Panc1 (cell line): ENCODE data around the gene PPP1R3C. TPM values are rescaled to one million over a fixed set of nuclear protein-coding genes. Genes with fewer than 3 reads are reported as not detected.

Experiments used
- ATAC-seq: fragments of 200-7000 bp; cut with Tn5 transposase; 2 replicates; pipeline ENCODE4 v1.9.1; 2020; ENCODE audit warnings: mild to moderate bottlenecking, moderate library complexity
- BruUV-seq: library from RNA; stranded (reverse); fragments of 400-500 nt; replicated peaks from 2 replicates; lab custom pipeline; 2021; lab: Mats Ljungman, UMichigan
- CTCF ChIA-PET: fragments of 300-600 bp; sonication (Branson Sonifier 250); formaldehyde crosslinking; loops from one replicate; lab custom pipeline; 2022; ENCODE audit warnings: antibody characterized with exemption; lab: Charles Lee
- POLR2A ChIA-PET: fragments of 300-600 bp; sonication (Branson Sonifier 250); formaldehyde crosslinking; loops from one replicate; lab custom pipeline; 2022; ENCODE audit warnings: antibody characterized with exemption; lab: Charles Lee
- DNase-seq: peaks from one replicate; pipeline ENCODE4 v3.0.0-alpha.2; 2010; ENCODE audit warnings: low read depth, low spot score
- H3K27ac ChIP-seq: 2 replicates; pipeline ENCODE4 v1.5.1; 2011; ENCODE audit warnings: mild to moderate bottlenecking, low read length, inconsistent platforms
- H3K27me3 ChIP-seq: fragments of 200-500 bp; sonication (Bioruptor generic); 2 replicates; pipeline ENCODE4 v1.6.0; 2014; ENCODE audit warnings: low read length, inconsistent platforms; ENCODE audit not compliant: control insufficient read depth, insufficient read depth
- H3K36me3 ChIP-seq: fragments of 200-500 bp; sonication (Bioruptor generic); 2 replicates; pipeline ENCODE4 v1.5.1; 2014; ENCODE audit warnings: inconsistent platforms, mild to moderate bottlenecking, low read length, moderate library complexity; ENCODE audit not compliant: control insufficient read depth, insufficient read depth
- H3K4me1 ChIP-seq: 2 replicates; pipeline ENCODE4 v1.5.1; 2011; ENCODE audit warnings: inconsistent platforms, mild to moderate bottlenecking, low read length, moderate library complexity; ENCODE audit not compliant: control insufficient read depth, insufficient read depth
- H3K4me3 ChIP-seq, 2 experiments: 2 replicates each; pipeline ENCODE4 v1.5.1; 2011 to 2012; ENCODE audit warnings: low read depth in 2 of 2, low read length in 2 of 2, mild to moderate bottlenecking in 2 of 2, inconsistent platforms in 1 of 2, moderate library complexity in 1 of 2
- H3K9me3 ChIP-seq: fragments of 200-500 bp; sonication (Bioruptor generic); 2 replicates; pipeline ENCODE4 v1.5.1; 2014; ENCODE audit warnings: low read depth, mild to moderate bottlenecking, inconsistent platforms, low read length, moderate library complexity; ENCODE audit not compliant: control insufficient read depth, insufficient read depth
- POLR2AphosphoS5 ChIP-seq: IDR thresholded peaks from 2 replicates; pipeline ENCODE4 v1.6.1; 2012; ENCODE audit warnings: mild to moderate bottlenecking, low read depth, low read length, moderate library complexity
- SIN3A ChIP-seq: IDR thresholded peaks from 2 replicates; pipeline ENCODE4 v1.6.1; 2012; ENCODE audit warnings: low read depth, mild to moderate bottlenecking, low read length, moderate library complexity, borderline replicate concordance; ENCODE audit not compliant: insufficient read depth
- TCF7L2 ChIP-seq: IDR thresholded peaks from 2 replicates; pipeline ENCODE4 v1.6.1; 2011; ENCODE audit warnings: mild to moderate bottlenecking, low read depth, low read length, inconsistent platforms
- in situ Hi-C: cut with HindIII; loops from 2 replicates; pipeline ENCODE4 v1.10.0; 2016; ENCODE audit warnings: low sequenced_read_pairs, low pct_unique_long_range_greater_than_20kb
- intact Hi-C: fragments of 100-400 bp; cut with micrococcal nuclease; formaldehyde crosslinking; loops from one replicate; pipeline ENCODE4 v1.10.0; 2022; ENCODE audit not compliant: unreplicated experiment
- total RNA-seq: library from RNA; stranded (reverse); gene quantifications from one replicate; pipeline ENCODE4 v1.2.1, GENCODE V29; 2021; ENCODE audit not compliant: unreplicated experiment
- TF ChIP-seq, protein P1 (sequence below): fragments of 450-650 bp; IDR thresholded peaks from 2 replicates; pipeline ENCODE4 v1.5.1; 2017; ENCODE audit warnings: mild to moderate bottlenecking
- TF ChIP-seq, protein P2 (sequence below), 2 experiments: IDR thresholded peaks; 2 replicates each; pipeline ENCODE4 v1.6.1; 2011 to 2012; ENCODE audit warnings: low read depth in 2 of 2, control low read depth in 1 of 2, low read length in 1 of 2, mild to moderate bottlenecking in 1 of 2, moderate library complexity in 1 of 2; ENCODE audit not compliant: insufficient read depth in 1 of 2

Gene PPP1R3C
- total RNA-seq, 1 experiment from 2014 or later, result 1.2 TPM

DNA sequence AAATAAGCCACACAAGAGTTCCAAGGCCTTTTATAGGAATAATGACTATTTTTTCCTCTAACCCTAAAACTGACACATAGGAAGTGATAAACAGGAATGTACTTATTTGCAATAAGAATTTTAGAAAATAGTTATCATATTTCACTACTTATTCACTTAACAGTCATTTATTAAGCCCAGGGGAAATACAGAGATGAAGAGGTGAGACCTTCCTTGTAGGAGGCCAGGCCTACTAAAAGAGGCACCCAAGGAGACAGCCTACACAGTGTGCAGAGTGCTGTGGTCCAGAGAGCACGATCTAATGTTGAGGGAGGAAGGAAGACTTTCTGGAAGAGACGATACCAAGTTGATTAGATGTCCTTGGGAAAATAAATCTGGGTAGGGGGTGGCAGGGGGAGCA is 45.0 kb upstream of the PPP1R3C start:
- ChIA-PET CTCF (no interaction called here), POLR2A (no interaction called here)
- in situ Hi-C loops, result no loop called here
- ATAC-seq (no peak), DNase-seq (no peak)
- H3K27ac ChIP-seq, result no peak overlapping the region
- H3K9me3 ChIP-seq, result no peaks in the 10 kb centered on the region
- no peaks in the 10 kb centered on the region for H3K4me1 ChIP-seq
- intact Hi-C loops, result no loop called here
- TF ChIP-seq POLR2AphosphoS5, result no peak
- H3K36me3 ChIP-seq, result no peaks in the 10 kb centered on the region
- no TSS peak for BruUV-seq
- no peak overlapping the region for H3K4me3 ChIP-seq
- H3K27me3 ChIP-seq, result 0 out of 2 replicates have a peak, but pooled peaks cover 2% of the 10 kb centered on the region

- BruUV-seq, result no TSS peak
- intact Hi-C loops (no loop called here), in situ Hi-C loops (no loop called here)
- CTCF ChIA-PET, result no interaction called here
- H3K36me3 ChIP-seq, result no peaks in the 10 kb centered on the region
- ATAC-seq, result no peak
- POLR2A ChIA-PET, result no interaction called here
- no peak overlapping the region for H3K27ac ChIP-seq
- 0 out of 2 replicates have a peak, but pooled peaks cover 2% of the 10 kb centered on the region for H3K27me3 ChIP-seq
- no peak for DNase-seq
- no peaks in the 10 kb centered on the region for H3K9me3 ChIP-seq
- no peak overlapping the region for H3K4me3 ChIP-seq
- H3K4me1 ChIP-seq, result no peaks in the 10 kb centered on the region
- TF ChIP-seq TCF7L2, result no peak
Measured at GRCh38 chr10:91672021-91672608, 39.2 kb upstream of the PPP1R3C start.

DNA sequence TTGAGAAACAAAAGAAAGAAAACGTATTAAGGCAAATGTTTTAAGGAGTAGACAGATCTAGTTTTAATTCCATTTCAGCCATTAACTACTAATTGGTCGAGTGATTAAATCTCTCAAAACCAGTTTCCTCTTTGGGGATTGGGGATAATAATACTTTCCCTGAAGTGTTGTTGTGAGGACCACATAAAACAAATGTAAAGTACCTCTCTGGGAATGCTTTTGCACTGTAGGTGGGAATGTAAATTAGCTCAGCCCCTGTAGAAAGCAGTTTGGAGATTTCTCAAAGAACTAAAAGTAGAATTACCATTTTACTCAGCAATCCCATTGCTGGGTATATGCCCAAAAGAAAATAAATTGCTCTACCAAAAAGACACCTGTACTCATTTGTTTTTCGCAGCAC is 36.0 kb upstream of the PPP1R3C start:
- BruUV-seq, result no TSS peak
- no peak overlapping the region for H3K4me3 ChIP-seq
- no peak overlapping the region for H3K27ac ChIP-seq
- no peak for TF ChIP-seq TCF7L2
- TF ChIP-seq POLR2AphosphoS5, result no peak
- TF ChIP-seq SIN3A, result no peak
- TF ChIP-seq, protein P1, sequence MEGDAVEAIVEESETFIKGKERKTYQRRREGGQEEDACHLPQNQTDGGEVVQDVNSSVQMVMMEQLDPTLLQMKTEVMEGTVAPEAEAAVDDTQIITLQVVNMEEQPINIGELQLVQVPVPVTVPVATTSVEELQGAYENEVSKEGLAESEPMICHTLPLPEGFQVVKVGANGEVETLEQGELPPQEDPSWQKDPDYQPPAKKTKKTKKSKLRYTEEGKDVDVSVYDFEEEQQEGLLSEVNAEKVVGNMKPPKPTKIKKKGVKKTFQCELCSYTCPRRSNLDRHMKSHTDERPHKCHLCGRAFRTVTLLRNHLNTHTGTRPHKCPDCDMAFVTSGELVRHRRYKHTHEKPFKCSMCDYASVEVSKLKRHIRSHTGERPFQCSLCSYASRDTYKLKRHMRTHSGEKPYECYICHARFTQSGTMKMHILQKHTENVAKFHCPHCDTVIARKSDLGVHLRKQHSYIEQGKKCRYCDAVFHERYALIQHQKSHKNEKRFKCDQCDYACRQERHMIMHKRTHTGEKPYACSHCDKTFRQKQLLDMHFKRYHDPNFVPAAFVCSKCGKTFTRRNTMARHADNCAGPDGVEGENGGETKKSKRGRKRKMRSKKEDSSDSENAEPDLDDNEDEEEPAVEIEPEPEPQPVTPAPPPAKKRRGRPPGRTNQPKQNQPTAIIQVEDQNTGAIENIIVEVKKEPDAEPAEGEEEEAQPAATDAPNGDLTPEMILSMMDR, result no peak
- TF ChIP-seq, protein P2, sequence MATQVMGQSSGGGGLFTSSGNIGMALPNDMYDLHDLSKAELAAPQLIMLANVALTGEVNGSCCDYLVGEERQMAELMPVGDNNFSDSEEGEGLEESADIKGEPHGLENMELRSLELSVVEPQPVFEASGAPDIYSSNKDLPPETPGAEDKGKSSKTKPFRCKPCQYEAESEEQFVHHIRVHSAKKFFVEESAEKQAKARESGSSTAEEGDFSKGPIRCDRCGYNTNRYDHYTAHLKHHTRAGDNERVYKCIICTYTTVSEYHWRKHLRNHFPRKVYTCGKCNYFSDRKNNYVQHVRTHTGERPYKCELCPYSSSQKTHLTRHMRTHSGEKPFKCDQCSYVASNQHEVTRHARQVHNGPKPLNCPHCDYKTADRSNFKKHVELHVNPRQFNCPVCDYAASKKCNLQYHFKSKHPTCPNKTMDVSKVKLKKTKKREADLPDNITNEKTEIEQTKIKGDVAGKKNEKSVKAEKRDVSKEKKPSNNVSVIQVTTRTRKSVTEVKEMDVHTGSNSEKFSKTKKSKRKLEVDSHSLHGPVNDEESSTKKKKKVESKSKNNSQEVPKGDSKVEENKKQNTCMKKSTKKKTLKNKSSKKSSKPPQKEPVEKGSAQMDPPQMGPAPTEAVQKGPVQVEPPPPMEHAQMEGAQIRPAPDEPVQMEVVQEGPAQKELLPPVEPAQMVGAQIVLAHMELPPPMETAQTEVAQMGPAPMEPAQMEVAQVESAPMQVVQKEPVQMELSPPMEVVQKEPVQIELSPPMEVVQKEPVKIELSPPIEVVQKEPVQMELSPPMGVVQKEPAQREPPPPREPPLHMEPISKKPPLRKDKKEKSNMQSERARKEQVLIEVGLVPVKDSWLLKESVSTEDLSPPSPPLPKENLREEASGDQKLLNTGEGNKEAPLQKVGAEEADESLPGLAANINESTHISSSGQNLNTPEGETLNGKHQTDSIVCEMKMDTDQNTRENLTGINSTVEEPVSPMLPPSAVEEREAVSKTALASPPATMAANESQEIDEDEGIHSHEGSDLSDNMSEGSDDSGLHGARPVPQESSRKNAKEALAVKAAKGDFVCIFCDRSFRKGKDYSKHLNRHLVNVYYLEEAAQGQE (IDR thresholded peaks at IDR 0.05; ENCODE audit: insufficient read depth in 1 of 2, low read depth in 2 of 2, low read length in 1 of 2), result no peak
- CTCF ChIA-PET, result no interaction called here
- no peaks in the 10 kb centered on the region for H3K9me3 ChIP-seq
- no peaks in the 10 kb centered on the region for H3K36me3 ChIP-seq
- DNase-seq, result no peak
- H3K4me1 ChIP-seq, result no peaks in the 10 kb centered on the region
- POLR2A ChIA-PET, result no interaction called here
- ATAC-seq, result no peak
- intact Hi-C loops, result no loop called here
- in situ Hi-C loops, result no loop called here
- H3K27me3 ChIP-seq, result no peaks in the 10 kb centered on the region
